Lung (tissue), 12 donors: ENCODE data around the gene AHCYL1. TPM values are rescaled to one million over a fixed set of nuclear protein-coding genes. Genes with fewer than 3 reads are reported as not detected.

Experiments used
- ATAC-seq: fragments of 200-7000 bp; cut with Tn5 transposase; one replicate; pipeline ENCODE4 v1.9.1; 2020; ENCODE audit warnings: moderate number of reproducible peaks; ENCODE audit not compliant: insufficient read depth, low FRiP score
- DNase-seq, 3 donors: peaks; one replicate each; pipeline ENCODE4 v3.0.0-alpha.2; 2013 to 2017
- H3K27ac ChIP-seq, 2 donors: one replicate each; pipeline ENCODE4 v1.5.1; 2013; ENCODE audit warnings: mild to moderate bottlenecking in 2 of 2, moderate library complexity in 2 of 2, control low read depth in 1 of 2, inconsistent platforms in 1 of 2, low read depth in 1 of 2, low read length in 1 of 2
- H3K27me3 ChIP-seq, 3 donors: one replicate each; pipeline ENCODE4 v1.5.1; 2013; ENCODE audit warnings: low read length in 2 of 3; ENCODE audit not compliant: control insufficient read depth in 3 of 3, insufficient read depth in 3 of 3
- H3K36me3 ChIP-seq, 4 donors: one replicate each; pipeline ENCODE4 v1.5.1; 2013; ENCODE audit warnings: low read length in 4 of 4, mild to moderate bottlenecking in 1 of 4, moderate library complexity in 1 of 4; ENCODE audit not compliant: control insufficient read depth in 4 of 4, insufficient read depth in 4 of 4
- H3K4me1 ChIP-seq, 5 donors: one replicate each; pipeline ENCODE4 v1.5.1; 2013; ENCODE audit warnings: low read length in 5 of 5, mild to moderate bottlenecking in 2 of 5, moderate library complexity in 1 of 5; ENCODE audit not compliant: control insufficient read depth in 5 of 5, insufficient read depth in 5 of 5
- H3K4me3 ChIP-seq: one replicate; pipeline ENCODE4 v1.5.1; 2013; ENCODE audit warnings: mild to moderate bottlenecking, control low read depth, moderate library complexity
- H3K9ac ChIP-seq, 2 donors: one replicate each; pipeline ENCODE4 v1.5.1; 2013; ENCODE audit warnings: low read length in 2 of 2, control low read depth in 1 of 2; ENCODE audit not compliant: insufficient read depth in 1 of 2
- H3K9me3 ChIP-seq, 4 donors: one replicate each; pipeline ENCODE4 v1.5.1; 2013; ENCODE audit warnings: low read length in 3 of 4, mild to moderate bottlenecking in 1 of 4, moderate library complexity in 1 of 4; ENCODE audit not compliant: control insufficient read depth in 4 of 4, insufficient read depth in 3 of 4
- CTCF ChIP-seq: IDR thresholded peaks from 2 replicates; pipeline ENCODE4 v1.5.1; 2012; ENCODE audit warnings: mild to moderate bottlenecking; ENCODE audit errors: control extremely low read depth, extremely low read depth
- WGBS, 2 donors: extraction: QIAGEN DNeasy Blood & Tissue Kit; methylation state at CpG; one replicate each; pipeline ENCODE4 v1.1.7; 2013; 5-methylcytosine and 5-hydroxymethylcytosine counted together
- polyA plus RNA-seq, 2 donors: library from polyadenylated mRNA; stranded (reverse); fragments of 200-250 nt; gene quantifications; one replicate each; pipeline ENCODE4 v1.2.1, GENCODE V29; 2013
- total RNA-seq, 2 donors: library from RNA; depleted of rRNA in 1 of 2; stranded (reverse); fragments of >200 nt in 1 of 2; gene quantifications; one replicate each; pipeline ENCODE4 v1.2.1, GENCODE V29; 2014 to 2021
- donor health status: control.
- donor health status: control.
- donor health status: Bipolar disorder and iron deficiency.
- donor health status: healthy.
- donor health status: DM: yes; HTN: yes; CAD: no.

Gene AHCYL1
- total and polyA plus RNA-seq, 4 donors = 44.4 to 77.7 (median 56.3) TPM

GRCh38 chr1:110070671-110071242 lies 86.2 kb downstream of the AHCYL1 start, which contains the start of gene ALX3:
Gene ALX3 (minus strand): TSS chr1:110070672. CDS start chr1:110070612, 60 bp downstream.
- Histone ChIP-seq H3K4me1 (peaks cover 0 to 20% (median 7%) of the 10 kb centered on the region in 5 donors), H3K4me3 (no peak within 1 kb of the TSS), H3K27me3 (peaks cover 0 to 82% (median 75%) of the 10 kb centered on the region in 3 donors), H3K9ac (no peak within 1 kb of the TSS), H3K27ac (no peak within 1 kb of the TSS), H3K9me3 (peaks cover 0 to 4% (median 0%) of the 10 kb centered on the region in 4 donors), H3K36me3 (no peaks in the 10 kb centered on the region)
- DNase-seq (no peak), ATAC-seq (no peak)
- TF ChIP-seq CTCF = no peak
- WGBS, 2 donors = 12 to 20% methylated on average over 12 to 25 of the region's 27 CpGs

Other genes starting within 250 kb of the AHCYL1 start
- gene GSTM3, start 243.7 kb upstream of the AHCYL1 start, total RNA-seq = 10 to 100 TPM; 11.0 to 39.5 TPM
- gene GSTM3, start 243.7 kb upstream of the AHCYL1 start, polyA plus RNA-seq = 10 to 100 TPM; 21.7 to 24.1 TPM
- gene EPS8L3, start 220.8 kb upstream of the AHCYL1 start, total RNA-seq = under 1 TPM in 1 of 2 donors, not detected in 1; 0.52 TPM
- under 1 TPM in 1 of 2 donors, not detected in 1; 0.10 TPM for gene EPS8L3, start 220.8 kb upstream of the AHCYL1 start, polyA plus RNA-seq
- gene CSF1, start 73.9 kb upstream of the AHCYL1 start, total RNA-seq = 10 to 100 TPM; 24.7 to 65.3 TPM
- 10 to 100 TPM; 13.5 to 32.2 TPM for gene CSF1, start 73.9 kb upstream of the AHCYL1 start, polyA plus RNA-seq
- gene STRIP1, start 49.9 kb downstream of the AHCYL1 start, total RNA-seq = 10 to 100 TPM; 36.1 to 68.2 TPM
- 10 to 100 TPM; 11.7 to 20.8 TPM for gene STRIP1, start 49.9 kb downstream of the AHCYL1 start, polyA plus RNA-seq
- gene ALX3, start 85.9 kb downstream of the AHCYL1 start, total RNA-seq = not detected
- gene ALX3, start 85.9 kb downstream of the AHCYL1 start, polyA plus RNA-seq = under 1 TPM; 0.13 to 0.16 TPM
- gene UBL4B, start 127.7 kb downstream of the AHCYL1 start, total RNA-seq = not detected
- not detected for gene UBL4B, start 127.7 kb downstream of the AHCYL1 start, polyA plus RNA-seq
- gene SLC6A17, start 165.7 kb downstream of the AHCYL1 start, total RNA-seq = under 1 TPM; 0.03 to 0.09 TPM
- under 1 TPM; 0.02 to 0.03 TPM for gene SLC6A17, start 165.7 kb downstream of the AHCYL1 start, polyA plus RNA-seq
- 1 to 10 TPM; 3.8 to 9.2 TPM for gene KCNC4, start 225.5 kb downstream of the AHCYL1 start, total RNA-seq
- 1 to 10 TPM; 3.1 to 3.2 TPM for gene KCNC4, start 225.5 kb downstream of the AHCYL1 start, polyA plus RNA-seq